Measurements from ENCODE around the gene RBP3. TPM values are rescaled to one million over a fixed set of nuclear protein-coding genes. Genes with fewer than 3 reads are reported as not detected.
A peak's percentile ranks its signal among the peaks of the same experiment; 100 is the strongest.

RBP3 gene
- total RNA-seq, 2 experiments from 2014 or later = not detected

- Mint-ChIP-seq H3K4me3 (no peak overlapping the region), H3K9me3 (no peaks in the 10 kb centered on the region), H3K27ac (no peak overlapping the region), H3K36me3 (ENCODE audit: low read depth) (no peaks in the 10 kb centered on the region), H3K27me3 (no peaks in the 10 kb centered on the region), H3K4me1 (ENCODE audit: low read depth) (peaks cover 29% of the 10 kb centered on the region)
- DNase-seq = no peak
- ChIA-PET POLR2A (no interaction called here), CTCF (interaction anchor here (1.2 to 2.7 kb wide), 4 partner anchors 10 to 283 kb away, joined by 3 to 15 read pairs (median 4); no protein-coding TSS in a partner anchor)
- no peak for ATAC-seq
- TF ChIP-seq, protein P1, sequence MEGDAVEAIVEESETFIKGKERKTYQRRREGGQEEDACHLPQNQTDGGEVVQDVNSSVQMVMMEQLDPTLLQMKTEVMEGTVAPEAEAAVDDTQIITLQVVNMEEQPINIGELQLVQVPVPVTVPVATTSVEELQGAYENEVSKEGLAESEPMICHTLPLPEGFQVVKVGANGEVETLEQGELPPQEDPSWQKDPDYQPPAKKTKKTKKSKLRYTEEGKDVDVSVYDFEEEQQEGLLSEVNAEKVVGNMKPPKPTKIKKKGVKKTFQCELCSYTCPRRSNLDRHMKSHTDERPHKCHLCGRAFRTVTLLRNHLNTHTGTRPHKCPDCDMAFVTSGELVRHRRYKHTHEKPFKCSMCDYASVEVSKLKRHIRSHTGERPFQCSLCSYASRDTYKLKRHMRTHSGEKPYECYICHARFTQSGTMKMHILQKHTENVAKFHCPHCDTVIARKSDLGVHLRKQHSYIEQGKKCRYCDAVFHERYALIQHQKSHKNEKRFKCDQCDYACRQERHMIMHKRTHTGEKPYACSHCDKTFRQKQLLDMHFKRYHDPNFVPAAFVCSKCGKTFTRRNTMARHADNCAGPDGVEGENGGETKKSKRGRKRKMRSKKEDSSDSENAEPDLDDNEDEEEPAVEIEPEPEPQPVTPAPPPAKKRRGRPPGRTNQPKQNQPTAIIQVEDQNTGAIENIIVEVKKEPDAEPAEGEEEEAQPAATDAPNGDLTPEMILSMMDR (IDR thresholded peaks at IDR 0.05) = no peak
- intact Hi-C loops (cut with micrococcal nuclease) = no loop called here
These were observed 40.8 kb upstream of the RBP3 start for GRCh38 chr10:47307381-47307780.

DNA sequence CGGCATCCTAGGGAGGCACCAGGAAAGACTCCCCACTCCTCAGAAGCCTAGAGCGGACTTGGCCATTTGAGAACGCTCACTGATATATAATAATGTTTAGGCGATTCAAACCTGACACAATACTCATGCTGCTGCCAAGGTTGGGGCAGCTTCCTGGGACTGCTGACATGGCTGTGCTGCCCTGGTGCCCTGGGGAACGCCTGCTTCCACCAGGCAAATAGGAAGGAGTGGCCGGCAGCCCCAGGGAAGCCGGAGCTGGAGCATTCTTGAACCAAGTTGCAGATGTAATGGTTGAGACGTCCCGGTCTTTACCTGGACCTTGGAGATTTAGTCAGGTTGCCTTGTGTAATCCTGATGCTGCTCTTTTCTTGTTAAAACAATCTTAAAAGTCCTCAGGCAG, 39.4 kb upstream of the RBP3 start:
- no peak for ATAC-seq
- ChIA-PET POLR2A (no interaction called here), CTCF (interaction anchor here (1.1 to 2.7 kb wide), 2 partner anchors 261 to 283 kb away, joined by 3 to 15 read pairs; no protein-coding TSS in a partner anchor)
- intact Hi-C loops (cut with micrococcal nuclease) = no loop called here
- DNase-seq = no peak
- Mint-ChIP-seq H3K27me3 (no peaks in the 10 kb centered on the region), H3K4me3 (no peak overlapping the region), H3K9me3 (no peaks in the 10 kb centered on the region), H3K36me3 (ENCODE audit: low read depth) (no peaks in the 10 kb centered on the region), H3K4me1 (ENCODE audit: low read depth) (peaks cover 29% of the 10 kb centered on the region), H3K27ac (no peak overlapping the region)
- TF ChIP-seq, protein P1 (IDR thresholded peaks at IDR 0.05) = no peak

GRCh38 chr10:47309408-47310089, 38.6 kb upstream of the RBP3 start:
- no peaks in the 10 kb centered on the region for H3K27me3 Mint-ChIP-seq
- ChIA-PET POLR2A (no interaction called here), CTCF (interaction anchor here (1.1 to 6.9 kb wide), 4 partner anchors 262 to 284 kb away, joined by 3 to 204 read pairs (median 36); no protein-coding TSS in a partner anchor)

DNA sequence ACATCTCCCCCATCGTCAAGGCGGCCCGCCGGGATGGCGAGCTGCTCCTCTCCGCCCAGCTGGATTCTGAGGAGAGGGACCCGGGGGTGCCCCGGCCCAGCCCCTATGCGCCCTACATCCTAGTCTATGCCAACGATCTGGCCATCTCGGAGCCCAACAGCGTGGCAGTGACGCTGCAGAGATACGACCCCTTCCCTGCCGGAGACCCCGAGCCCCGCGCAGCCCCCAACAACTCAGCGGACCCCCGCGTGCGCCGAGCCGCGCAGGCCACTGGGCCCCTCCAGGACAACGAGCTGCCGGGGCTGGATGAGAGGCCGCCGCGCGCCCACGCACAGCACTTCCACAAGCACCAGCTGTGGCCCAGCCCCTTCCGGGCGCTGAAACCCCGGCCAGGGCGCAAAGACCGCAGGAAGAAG, 38.1 kb upstream of the RBP3 start:
- Mint-ChIP-seq H3K27me3 (no peaks in the 10 kb centered on the region), H3K4me3 (no peak overlapping the region), H3K4me1 (ENCODE audit: low read depth) (peaks cover 29% of the 10 kb centered on the region), H3K36me3 (ENCODE audit: low read depth) (no peaks in the 10 kb centered on the region), H3K9me3 (no peaks in the 10 kb centered on the region), H3K27ac (no peak overlapping the region)
- ChIA-PET POLR2A (no interaction called here), CTCF (interaction anchor here (1.8 to 6.9 kb wide), 3 partner anchors 120 to 285 kb away, joined by 4 to 204 read pairs (median 56); no protein-coding TSS in a partner anchor)
- TF ChIP-seq, protein P1 (IDR thresholded peaks at IDR 0.05) = no peak
- intact Hi-C loops (cut with micrococcal nuclease) = no loop called here
- DNase-seq (no peak), ATAC-seq (no peak)

More at GRCh38 chr10:47309408-47310089, 38.6 kb upstream of the RBP3 start:
- no peak overlapping the region for H3K27ac Mint-ChIP-seq
- H3K36me3 Mint-ChIP-seq (ENCODE audit: low read depth) = no peaks in the 10 kb centered on the region
- ATAC-seq = no peak
- intact Hi-C loops (cut with micrococcal nuclease) = no loop called here
- peak; percentile 38 for DNase-seq
- TF ChIP-seq, protein P1 (IDR thresholded peaks at IDR 0.05) = peak; percentile 65
- H3K9me3 Mint-ChIP-seq = no peaks in the 10 kb centered on the region
- peaks cover 29% of the 10 kb centered on the region for H3K4me1 Mint-ChIP-seq (ENCODE audit: low read depth)
- no peak overlapping the region for H3K4me3 Mint-ChIP-seq

Data from activated CD8-positive, alpha-beta T cell treated with anti-CD3 and anti-CD28 coated beads for 36 hours (primary cell).